Germinal center (tissue), 1 donor: ENCODE data around the gene ATP11C.
A peak's percentile ranks its signal among the peaks of the same experiment; 100 is the strongest.

Source experiments
- DNase-seq: peaks from one replicate; pipeline ENCODE4 v3.0.0; 2012; ENCODE audit warnings: mixed read lengths, low spot score

The ATP11C gene

DNA sequence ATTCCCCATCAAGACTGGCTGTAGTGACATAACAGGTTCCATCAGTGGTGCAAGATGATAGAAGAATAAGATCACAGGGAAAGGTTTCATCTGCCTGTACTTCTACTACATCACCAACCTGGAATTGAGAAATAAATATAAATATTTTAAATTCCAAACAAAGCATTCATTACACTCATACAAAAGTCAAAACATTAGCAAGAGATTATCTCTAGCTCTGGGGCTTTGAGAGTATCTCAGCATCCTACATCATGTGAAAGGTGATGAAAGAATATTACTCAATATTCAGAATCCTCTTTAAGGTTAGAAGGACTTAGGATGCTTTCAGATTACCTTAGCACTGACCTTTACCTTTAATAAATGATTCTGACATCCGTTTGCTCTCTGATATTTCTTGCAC is 128.4 kb downstream of the ATP11C start:
- DNase-seq, result no peak

DNA sequence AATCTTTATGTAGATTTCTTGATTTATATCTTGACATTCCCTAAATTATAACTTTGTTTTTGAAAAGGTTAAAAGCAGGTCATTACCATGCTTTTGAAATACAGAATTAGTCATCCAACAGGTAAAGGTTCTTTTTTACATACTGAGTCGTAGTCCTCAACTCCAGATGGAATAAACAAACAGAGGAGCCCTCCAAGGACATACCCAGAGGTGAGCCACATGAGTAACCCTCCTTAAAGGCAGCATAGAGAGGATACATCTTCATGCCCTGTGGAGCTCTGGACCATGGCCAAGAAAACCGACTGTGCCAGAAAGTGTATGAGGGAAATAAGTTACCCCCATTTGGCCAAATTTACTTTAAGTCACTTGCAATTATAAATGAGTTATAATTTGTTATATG is 129.6 kb downstream of the ATP11C start:
- DNase-seq, result no peak

DNA sequence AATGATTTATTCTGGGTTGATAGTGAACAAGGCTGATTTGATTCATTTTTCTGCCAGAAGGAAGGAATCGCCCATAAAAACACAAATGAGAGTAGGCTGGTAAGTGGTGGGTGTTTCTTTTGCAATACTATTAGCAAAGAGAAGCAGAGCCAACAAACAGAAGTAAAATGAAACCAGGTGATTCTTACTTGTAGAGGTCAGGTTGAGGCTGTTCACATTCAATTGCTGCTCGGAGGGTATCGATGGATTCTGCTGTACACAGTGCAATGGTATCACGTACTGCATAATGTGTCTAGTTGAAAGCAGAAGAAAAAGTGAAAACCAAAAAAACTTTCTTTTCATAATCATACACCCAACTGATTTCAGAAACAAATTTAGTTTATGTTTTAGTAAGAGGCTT is 130.8 kb downstream of the ATP11C start:
- DNase-seq, result no peak

DNA sequence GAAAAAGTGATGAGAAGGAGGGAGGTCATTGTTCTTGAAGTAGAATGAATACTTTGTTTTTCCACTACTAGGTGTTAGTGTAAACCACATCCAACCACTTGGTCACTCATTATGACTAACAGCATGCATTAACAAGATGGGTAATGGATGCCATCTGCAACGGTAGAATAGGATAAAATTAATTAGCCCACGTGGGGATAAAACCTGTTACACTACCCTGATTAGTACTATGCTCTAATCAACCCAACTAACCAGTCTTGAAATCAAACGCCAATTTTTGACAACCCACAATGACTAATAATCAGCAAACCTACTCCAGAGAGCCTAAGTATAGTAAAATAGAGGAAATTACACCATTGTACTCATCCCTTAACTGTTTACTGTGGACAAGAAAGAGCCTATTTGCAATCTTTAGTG is 131.4 kb downstream of the ATP11C start:
- no peak for DNase-seq

DNA sequence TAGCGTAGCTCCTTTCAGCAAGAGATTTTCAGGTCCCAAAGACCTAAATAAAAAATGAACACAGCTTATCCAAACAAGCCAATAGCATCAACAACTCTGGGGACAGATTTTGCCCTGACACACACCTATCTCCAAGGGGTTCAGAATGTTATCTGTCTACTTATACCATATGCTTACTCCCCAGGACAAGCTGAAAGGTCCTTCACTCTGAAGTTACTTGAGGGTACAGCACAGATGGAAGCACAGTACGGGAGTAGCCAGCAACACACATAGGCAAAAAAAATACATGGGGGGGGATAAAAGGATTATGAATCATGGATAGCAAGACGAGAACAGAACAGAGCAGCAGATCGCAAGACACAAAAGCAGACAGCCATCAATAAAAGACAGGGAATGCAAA is 134.2 kb downstream of the ATP11C start:
- DNase-seq, result no peak

DNA sequence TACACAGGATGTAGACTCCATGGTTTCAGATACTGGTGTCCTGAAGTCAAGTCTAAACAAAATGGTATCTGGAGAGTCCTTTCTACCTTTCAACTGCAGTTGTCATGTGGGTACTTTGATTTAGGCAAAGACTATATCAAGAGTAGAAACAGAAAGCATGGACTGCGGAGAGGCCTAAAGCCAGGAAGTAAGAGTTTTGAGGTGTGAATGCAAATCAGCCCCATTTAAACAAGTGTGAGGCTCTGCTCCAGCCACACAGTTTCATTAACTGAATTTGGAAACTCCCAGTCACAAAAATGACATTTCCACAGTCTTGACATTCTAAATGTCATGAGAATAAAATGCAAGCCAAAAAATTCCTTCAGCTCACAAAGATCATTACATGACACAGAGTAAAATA is 137.7 kb downstream of the ATP11C start:
- DNase-seq, result peak; percentile 1

DNA sequence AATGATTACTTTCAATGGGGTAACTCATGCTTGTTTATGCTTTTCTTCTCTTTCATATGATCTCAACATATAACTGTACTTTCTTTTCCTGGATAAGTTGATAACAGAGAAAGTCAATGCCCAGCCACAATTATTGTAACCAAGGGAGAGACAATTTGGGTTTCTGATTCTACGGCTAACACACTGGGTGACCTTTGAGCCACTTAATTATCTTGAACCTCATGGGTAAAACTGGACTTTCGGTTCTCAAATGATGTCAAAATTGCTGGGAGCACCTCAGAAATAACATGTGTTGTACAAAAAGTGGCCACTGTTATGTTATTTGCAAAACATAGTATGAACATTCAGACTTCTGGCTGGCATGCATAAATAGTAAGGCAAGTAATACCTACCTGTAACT is 145.3 kb downstream of the ATP11C start:
- DNase-seq, result no peak

DNA sequence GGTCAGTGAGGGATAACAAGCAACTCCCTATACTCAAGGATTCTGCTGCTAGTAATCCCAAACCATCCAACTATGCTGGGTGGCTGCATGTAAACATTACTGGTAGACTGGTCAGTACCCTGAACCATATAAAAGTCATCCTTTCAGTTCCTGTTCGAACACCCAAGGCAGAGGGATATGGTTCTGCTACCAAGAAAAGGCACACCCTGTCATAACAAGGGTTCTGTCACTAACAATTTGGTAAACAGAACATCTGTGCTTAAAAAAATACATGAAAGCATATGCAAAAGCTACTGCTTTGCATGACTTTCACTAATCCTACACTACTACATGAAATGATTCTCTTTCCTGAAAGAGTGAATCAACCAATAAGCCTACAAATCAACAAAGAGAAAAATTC is 148.0 kb downstream of the ATP11C start:
- no peak for DNase-seq

DNA sequence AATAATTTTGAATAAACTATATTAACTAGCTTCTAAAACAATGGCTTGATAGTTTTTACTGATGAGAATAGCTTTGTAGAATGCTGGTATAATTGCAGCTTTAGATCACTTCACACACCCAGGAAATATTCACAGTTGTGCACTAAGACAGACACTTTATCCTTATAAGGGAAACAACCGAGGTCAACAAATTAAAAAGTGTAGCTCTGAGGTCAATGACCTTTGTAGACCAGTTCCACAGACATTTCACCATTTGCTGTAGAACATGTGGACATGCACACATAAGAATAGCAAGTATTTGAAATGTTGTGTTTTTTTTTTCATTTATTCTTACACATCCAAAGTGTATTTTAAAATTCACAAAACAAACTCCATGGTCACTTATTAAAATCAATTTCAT is 148.9 kb downstream of the ATP11C start:
- no peak for DNase-seq

DNA sequence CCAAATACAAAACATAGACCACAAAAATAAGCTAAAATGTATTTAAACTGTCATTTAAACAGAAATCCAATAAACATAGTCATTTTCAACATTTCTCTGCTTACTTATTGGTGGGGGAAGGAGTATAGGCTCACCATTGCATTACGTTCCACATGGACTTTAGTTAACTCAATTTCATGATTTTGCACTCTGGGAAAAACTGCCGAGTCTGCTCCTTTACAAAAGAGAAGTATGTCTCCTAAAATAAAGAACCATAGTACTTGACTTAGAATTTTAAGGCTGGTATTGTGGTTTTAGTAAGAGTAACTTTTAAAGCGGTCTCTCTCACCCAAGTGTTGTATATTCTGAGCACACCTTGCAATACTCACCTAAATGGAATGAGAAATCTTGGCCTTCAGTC is 149.8 kb downstream of the ATP11C start:
- DNase-seq, result no peak

DNA sequence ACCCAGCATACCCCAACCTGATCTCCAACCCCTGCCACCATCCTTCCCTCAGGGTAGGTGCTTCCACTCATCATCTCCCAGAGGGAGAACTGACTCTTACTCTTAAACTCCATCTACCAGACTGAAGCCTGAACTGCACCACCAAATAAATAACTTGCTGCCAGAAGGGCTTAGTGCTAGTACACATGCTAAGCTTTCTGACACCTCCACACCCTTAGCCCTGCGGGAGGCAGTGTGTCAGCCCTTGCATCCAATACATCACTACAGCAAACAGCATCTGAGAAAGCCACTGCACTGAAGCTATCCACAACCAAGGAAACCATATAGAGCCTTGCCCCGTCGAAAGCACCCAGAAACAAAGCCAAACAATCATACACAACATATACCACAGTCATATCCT is 156.3 kb downstream of the ATP11C start:
- no peak for DNase-seq

DNA sequence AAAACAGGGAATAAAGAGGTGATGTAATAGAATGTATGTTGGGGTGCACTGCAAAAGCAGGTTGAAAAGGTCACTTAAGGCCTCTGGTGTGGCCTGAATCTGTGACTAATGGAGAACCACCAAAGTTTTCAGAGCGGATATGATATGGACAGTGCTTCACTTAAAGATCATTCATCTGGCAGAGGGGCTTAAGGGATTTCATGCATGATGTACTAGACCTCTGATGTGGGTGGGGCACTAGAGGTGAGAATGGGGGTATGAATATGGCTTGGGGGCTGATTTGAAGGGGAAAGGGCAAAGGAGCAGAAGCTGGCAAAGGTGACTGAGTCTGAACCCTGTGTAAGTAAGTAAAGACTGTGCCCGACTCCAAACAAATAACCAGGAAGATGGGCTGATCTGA is 162.5 kb downstream of the ATP11C start:
- no peak for DNase-seq

DNA sequence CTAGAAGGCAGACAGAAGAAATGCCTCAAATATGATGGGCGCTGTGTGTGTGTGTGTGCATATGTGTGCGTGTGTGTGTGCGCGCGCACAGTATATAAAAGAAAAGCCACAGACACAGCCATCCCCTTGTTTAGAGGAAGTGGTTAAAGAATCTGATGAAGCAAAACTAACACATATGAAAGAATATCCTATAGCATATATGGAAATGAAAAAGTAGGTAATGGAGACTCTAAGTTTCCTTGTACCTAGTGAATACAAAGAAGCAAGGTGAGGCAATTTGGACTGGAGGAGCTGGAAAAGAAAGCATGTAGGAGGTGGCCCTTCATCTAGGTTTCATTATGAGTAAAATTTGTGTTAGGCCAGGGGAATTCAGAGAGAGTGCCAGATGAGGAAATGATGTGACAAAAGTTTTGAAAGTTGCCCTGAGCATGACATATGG is 166.3 kb downstream of the ATP11C start:
- peak; percentile 4 for DNase-seq

DNA sequence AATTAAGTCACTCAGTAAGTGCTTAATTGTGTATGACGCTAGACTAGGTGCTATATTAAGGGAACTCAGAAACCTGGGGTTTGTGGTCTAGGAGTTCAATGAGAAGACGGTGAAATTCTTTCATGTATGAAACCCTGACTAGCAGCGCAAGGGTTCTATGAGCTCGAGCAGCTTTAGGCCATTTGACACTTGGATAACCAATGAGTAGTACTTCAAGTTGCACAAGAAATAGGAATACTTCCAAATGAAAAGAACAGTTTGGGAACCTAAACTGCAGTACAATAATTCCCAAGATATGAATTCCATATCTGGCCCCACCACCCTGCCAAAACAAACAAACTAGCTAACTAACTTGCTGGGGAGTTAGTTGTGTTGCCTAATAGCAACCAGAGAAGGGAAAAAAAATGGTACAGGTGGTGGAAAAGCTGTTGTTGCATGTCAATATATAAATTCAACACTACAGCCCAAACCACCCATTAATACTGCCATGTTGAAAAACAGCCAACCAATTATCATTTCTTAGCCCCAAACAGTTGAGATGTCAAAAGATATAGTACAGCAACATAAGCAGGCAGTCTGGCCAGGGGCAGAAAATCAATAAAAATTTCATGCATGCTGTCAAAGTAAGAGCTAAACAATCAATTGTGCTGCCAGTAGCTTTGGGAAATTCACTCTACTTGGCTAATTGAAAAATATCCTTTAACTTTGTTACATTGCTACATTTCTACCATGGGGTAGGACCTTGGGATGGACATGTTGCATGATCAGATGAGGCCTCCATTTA is 170.3 kb downstream of the ATP11C start:
- no peak for DNase-seq

DNA sequence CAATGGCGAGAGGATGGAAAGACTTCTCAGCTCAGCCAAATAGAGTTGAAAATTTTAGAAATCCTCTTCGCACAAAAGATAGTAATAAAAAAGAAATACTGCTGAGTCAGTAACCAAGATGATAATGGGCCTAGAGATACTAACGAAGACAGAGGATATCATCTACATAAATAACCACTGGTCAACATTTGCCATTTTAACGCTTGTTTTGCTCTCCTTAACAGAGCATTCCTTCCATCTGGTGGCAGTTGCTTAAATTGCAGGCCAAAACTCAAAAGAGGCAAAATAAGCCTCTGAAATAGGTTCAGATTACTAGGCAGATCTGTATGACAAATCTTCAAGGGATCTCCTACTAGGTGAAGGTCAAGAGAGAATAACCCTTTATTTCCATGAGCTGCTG is 173.2 kb downstream of the ATP11C start:
- no peak for DNase-seq

DNA sequence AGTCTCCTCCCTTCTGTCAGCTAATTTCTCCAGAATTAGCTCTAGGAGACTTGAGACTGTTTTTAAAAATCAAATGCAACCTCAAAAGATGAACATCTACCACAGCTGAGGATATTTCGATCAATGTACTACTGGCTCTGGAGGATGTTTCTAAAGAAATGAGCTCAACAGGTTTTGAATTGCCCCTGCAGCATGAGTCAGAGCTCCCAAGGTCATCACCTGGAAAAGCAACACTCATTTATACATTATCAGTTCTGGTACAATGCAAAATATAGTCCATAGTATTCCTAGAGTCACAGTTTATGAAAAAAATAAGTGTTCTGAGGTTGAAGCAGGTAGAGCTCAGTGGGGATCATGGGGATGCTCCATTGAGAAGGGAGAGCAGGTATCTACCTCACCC is 174.0 kb downstream of the ATP11C start:
- no peak for DNase-seq

DNA sequence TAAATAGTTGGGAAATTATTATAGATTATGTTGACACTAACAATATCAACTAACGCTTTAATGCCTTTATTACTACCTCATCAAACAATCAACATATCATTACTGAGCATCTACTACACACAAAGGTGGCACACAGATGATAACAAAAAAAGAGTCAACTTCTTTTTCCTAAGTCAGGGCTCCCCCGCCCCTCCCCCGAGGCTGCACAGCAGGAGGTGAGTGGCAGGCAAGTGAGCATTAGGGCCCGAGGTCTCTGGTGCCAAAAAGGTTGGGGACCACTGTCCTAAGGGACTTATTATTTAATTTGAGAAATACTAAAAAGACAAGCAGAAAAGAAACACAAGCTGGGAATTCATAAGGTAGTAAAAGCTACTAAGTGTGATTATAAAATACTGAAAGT is 174.6 kb downstream of the ATP11C start:
- DNase-seq, result no peak

DNA sequence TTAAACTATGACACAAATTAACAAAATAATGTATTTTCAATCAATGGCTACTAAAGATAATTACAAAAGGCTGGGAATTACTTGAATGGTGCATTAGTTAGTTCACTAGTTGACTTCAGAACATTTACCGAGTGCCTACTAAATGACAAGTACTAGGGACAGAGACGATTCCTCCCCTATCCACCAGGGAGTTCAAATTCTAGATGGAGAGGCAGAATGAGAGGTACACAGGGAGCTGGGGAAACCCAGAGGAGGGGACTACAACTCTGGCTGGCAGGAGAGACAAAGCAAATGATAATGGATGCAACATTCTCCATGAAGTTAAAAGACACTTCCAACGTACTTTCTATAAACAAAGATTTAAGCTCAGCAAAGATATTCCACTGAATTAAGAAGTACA is 181.8 kb downstream of the ATP11C start:
- no peak for DNase-seq

DNA sequence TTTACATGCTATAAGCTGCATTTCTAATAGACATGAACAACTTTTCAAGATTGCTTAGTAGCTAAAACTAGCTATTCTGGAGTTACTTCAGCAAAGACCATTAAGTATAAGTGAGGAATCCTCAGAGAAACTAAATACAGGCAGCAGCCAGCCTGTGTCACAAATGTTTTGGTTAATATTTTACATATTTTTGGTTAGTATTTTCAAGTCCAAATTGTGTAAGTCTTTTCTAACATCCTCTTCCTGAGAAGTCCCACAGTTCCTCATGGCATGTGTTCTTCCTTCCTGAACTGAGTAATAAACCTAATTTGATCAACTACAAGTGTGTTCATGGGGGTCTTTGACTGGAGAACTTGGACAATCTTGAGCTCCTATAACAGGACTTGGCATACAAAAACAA is 182.5 kb downstream of the ATP11C start:
- DNase-seq, result no peak

DNA sequence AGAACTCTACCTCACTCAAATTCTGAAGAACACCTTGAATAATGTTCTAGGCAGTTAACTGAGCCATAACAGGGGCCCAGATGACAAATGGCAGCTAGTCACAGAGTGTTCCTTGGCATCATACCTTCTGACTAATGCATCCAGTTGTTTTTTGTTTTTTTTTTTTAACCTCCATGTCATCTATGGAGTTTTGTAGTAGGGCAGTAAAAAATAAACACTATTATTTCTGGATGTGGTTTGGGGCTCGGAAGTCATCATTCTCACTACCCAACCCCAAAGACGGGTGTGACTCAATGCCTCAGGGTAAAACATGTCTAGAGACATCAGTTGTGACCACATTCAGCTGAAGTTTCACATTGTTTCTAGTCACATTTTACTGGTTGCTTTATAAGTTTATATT is 193.7 kb downstream of the ATP11C start:
- DNase-seq, result no peak

DNA sequence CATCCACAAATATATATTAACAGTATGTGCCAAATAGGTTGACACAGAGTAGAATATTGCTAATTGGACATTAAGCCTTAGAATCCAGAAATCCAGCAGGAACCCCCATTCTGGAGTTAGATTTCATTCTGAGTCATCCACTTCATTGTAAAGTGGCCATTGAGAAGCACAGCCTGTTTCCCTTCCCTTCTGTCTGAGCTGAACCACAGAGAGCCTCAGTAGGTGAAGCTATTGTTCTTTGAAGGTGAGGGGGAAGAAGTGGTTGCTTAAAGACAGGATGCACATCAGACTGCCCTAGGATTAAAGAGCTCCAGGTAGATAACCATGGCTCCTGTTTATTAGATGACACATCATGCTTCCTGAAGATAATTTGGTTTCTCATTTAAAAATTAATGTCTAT is 194.3 kb downstream of the ATP11C start:
- DNase-seq, result no peak

DNA sequence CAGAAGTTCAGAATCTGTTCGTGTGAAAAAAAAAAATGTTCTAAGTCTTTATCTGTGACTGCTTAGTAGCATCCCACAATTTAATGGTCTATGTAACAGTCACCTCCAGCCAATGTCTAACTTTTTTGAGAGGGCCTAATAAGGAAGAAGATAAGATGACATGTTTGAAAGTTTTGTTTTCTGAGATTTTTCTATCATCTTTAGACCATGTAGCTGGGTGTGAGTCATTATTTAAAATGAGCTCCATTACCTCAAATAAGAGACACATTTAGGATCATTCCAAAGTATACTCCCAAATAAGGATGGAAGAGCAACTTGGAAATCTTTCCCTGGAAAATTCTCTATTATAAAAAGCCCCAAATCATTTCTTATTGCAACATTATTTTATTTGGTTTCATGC is 196.7 kb downstream of the ATP11C start:
- no peak for DNase-seq

DNA sequence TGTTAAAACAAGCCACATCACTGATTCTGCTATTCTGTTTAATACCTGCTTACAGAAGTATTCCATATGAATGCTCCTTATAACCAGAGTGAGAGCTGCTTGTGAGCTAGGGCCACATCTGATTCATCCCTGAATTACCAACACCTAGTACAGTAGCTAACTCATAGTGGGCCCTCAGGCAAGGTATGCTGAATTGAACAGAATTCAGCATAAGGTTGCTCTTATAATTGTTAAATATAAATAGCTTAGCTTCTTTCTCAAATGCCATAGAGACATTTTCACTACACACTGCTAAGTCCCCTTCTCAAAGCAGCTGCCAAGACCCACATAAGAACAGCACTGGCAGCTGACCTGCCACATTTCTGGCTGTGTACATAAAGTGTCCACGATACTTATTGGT is 197.9 kb downstream of the ATP11C start:
- DNase-seq, result no peak

DNA sequence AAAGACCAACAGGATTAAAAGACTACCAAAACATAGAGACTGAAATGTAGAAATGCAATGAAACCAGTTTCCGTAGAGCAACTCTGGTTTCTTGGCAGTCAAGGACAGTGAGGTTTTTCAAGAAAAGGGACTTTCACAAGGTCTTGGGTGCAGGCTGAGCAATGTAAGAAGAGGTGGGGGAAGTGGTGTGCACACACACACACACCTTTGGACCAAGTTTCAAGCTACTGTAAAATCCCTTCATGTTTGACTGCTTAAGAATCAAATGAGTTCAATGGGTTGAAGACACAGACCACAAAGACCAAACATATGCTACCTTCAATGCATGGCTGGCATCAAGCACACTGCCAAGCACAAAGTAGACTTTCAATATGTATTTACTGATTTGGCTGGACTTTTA is 207.1 kb downstream of the ATP11C start:
- no peak for DNase-seq

DNA sequence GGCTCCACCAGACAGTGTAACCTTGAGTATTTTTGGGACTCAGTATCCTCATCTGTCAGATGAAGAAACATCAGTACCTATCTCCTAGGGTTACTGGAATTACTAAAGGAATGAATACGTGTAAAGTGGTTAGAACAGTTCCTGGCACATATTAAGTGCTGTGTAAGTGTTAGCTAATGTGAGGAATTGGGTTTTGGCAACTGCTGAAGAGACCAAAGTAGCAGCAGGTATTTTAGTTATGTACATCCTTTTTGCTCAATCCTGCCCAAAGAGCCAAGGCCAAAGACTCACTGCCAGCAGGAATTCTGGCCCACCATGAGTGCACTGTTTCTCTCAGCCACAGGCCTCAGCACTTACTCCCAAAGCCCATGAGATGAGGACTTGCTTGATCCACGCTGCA is 208.2 kb downstream of the ATP11C start:
- no peak for DNase-seq
